Spleen (tissue), 11 donors: ENCODE results near the gene ALK. TPM values are rescaled to one million over a fixed set of nuclear protein-coding genes. Genes with fewer than 3 reads are reported as not detected.

Experiments used
- DNase-seq: peaks from one replicate; pipeline ENCODE4 v3.0.0-alpha.2; 2020
- H3K27ac ChIP-seq, 8 donors: fragments of 200-600 bp; sonication (generic) in 7 of 8; 1 replicate in 4 of 8; 2 replicates in 4 of 8; pipeline versions ENCODE4 v1.5.0 to v1.8.0; 2016 to 2021; ENCODE audit warnings: inconsistent platforms in 4 of 8, mild to moderate bottlenecking in 4 of 8, moderate library complexity in 1 of 8
- H3K27me3 ChIP-seq, 7 donors: fragments of 200-600 bp; sonication (generic) in 6 of 7; replicated peaks in 1 of 7; 1 replicate in 4 of 7; 2 replicates in 3 of 7; pipeline versions ENCODE4 v1.5.0 to v1.8.0; 2016 to 2021; ENCODE audit warnings: inconsistent platforms in 3 of 7, mild to moderate bottlenecking in 1 of 7
- H3K36me3 ChIP-seq, 6 donors: fragments of 200-600 bp; sonication (generic) in 5 of 6; 1 replicate in 4 of 6; 2 replicates in 2 of 6; pipeline versions ENCODE4 v1.5.0 to v1.8.0; 2016 to 2021; ENCODE audit warnings: inconsistent platforms in 2 of 6
- H3K4me1 ChIP-seq, 6 donors: fragments of 200-600 bp; sonication (generic) in 5 of 6; 1 replicate in 3 of 6; 2 replicates in 3 of 6; pipeline versions ENCODE4 v1.5.0 to v1.8.0; 2016 to 2021; ENCODE audit warnings: inconsistent platforms in 3 of 6
- H3K4me3 ChIP-seq, 8 donors: fragments of 200-600 bp; sonication (generic) in 7 of 8; 1 replicate in 4 of 8; 2 replicates in 4 of 8; pipeline versions ENCODE4 v1.5.0 to v1.8.0; 2016 to 2021; ENCODE audit warnings: inconsistent platforms in 4 of 8, mild to moderate bottlenecking in 4 of 8, moderate library complexity in 2 of 8
- H3K9me3 ChIP-seq, 8 donors: fragments of 200-600 bp; sonication (generic) in 7 of 8; 1 replicate in 4 of 8; 2 replicates in 4 of 8; pipeline versions ENCODE4 v1.5.0 to v1.8.0; 2016 to 2021; ENCODE audit warnings: inconsistent platforms in 4 of 8
- POLR2A ChIP-seq, 3 donors: fragments of 450-650 bp; IDR thresholded peaks; one replicate each; pipeline ENCODE4 v1.5.1; 2017; ENCODE audit warnings: antibody characterized with exemption in 3 of 3, mild to moderate bottlenecking in 1 of 3
- POLR2AphosphoS5 ChIP-seq, 3 donors: sonication (generic); formaldehyde crosslinking; IDR thresholded peaks; one replicate each; pipeline ENCODE4 v1.5.1; 2017; ENCODE audit warnings: antibody characterized with exemption in 3 of 3
- WGBS, 5 donors: extraction: QIAGEN DNeasy Blood & Tissue Kit in 3 of 5; methylation state at CpG; one replicate each; pipeline versions ENCODE4 v1.1.5 to v1.1.7; 2013 to 2018; 5-methylcytosine and 5-hydroxymethylcytosine counted together
- intact Hi-C: fragments of 100-400 bp; cut with DNase I; formaldehyde crosslinking; loops from one replicate; pipeline ENCODE4 v1.15.0; 2023; ENCODE audit warnings: low total_unique reads
- polyA plus RNA-seq, 3 donors: library from polyadenylated mRNA; stranded (reverse); fragments of 200-250 nt; gene quantifications; one replicate each; pipeline ENCODE4 v1.2.1, GENCODE V29; 2013
- total RNA-seq, 7 donors: library from RNA; depleted of rRNA in 3 of 7; stranded (reverse); fragments of >200 nt in 3 of 7; fragmentation: NEBNext Ultra II Directional in 4 of 7; extraction: Animal tissue kit (Norgen Biotek cat#: 25700) in 4 of 7; gene quantifications; one replicate each; pipeline versions ENCODE4 v1.1.0 to v1.2.1, GENCODE V29; 2016 to 2021
- TF ChIP-seq, protein P1 (sequence below), 11 experiments: fragments of 200-600 bp in 7 of 11; fragments of 450-650 bp in 4 of 11; sonication (generic) in 4 of 11; IDR thresholded peaks in 8 of 11; conservative IDR thresholded peaks in 3 of 11; 1 replicate in 7 of 11; 2 replicates in 4 of 11; pipeline versions ENCODE4 v1.4.0 to v1.8.0; 2016 to 2021; ENCODE audit warnings: antibody characterized with exemption in 11 of 11, inconsistent platforms in 4 of 11, mild to moderate bottlenecking in 1 of 11
- donor health status: healthy with polysubstance abuse.
- donor health status: DM: no; HTN: no; CAD: no; lungs with moderate emphysema.
- donor health status: DM: no; HTN: no; CAD: no.
- donor health status: Bipolar disorder and iron deficiency.
- donor health status: healthy.
- donor health status: DM: no; HTN: no; CAD: no.
- donor health status: DM: yes; HTN: yes; CAD: no.

The ALK gene
- total and polyA plus RNA-seq, 10 donors = 0.03 to 0.28 (median 0.06) TPM; not detected in 7

DNA sequence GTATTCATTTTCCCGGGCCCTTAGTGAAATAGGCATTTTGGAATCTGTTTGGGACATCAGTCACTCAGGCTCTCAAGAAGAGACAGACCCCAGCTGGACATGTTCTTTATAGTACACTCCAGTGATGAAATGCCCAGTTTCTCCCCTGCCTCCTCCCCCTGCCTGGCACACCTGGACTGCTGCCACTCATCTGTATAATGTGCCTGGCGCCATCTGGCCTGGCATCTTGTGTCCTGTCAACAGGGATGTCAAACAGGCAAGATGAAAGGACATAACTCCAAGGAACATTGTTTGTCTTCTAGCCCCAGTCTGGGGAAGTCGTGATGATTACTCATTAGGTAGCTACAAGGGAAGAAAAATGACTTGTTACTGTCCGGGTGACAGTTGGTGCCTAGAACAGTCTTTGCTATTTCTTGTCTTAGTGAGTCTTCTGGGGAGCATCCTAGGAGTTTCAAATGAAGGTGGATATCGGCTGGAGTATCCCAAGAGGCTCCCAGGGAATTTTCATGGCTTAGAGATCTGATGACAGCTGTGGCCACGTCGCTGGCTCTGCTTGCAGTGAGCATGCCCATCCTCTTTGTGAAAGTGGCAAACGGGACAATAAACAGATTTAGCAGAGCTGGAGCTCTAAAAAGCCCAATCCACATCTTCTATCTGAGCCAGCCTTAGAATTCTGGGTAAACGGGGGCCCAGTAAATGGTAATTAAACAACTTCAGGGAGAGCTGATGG, 153.6 kb downstream of the ALK start:
- 70 to 84% (median 74%) methylated on average over 5 to 9 of the region's 9 CpGs for WGBS, 5 donors
- Histone ChIP-seq H3K4me1 (no peaks in the 10 kb centered on the region), H3K27ac (no peak overlapping the region), H3K27me3 (peaks cover 0 to 14% (median 0%) of the 10 kb centered on the region in 7 donors), H3K36me3 (no peaks in the 10 kb centered on the region), H3K4me3 (no peak overlapping the region), H3K9me3 (no peaks in the 10 kb centered on the region)
- no peak for DNase-seq
- intact Hi-C loops = no loop called here
- TF ChIP-seq, protein P1, sequence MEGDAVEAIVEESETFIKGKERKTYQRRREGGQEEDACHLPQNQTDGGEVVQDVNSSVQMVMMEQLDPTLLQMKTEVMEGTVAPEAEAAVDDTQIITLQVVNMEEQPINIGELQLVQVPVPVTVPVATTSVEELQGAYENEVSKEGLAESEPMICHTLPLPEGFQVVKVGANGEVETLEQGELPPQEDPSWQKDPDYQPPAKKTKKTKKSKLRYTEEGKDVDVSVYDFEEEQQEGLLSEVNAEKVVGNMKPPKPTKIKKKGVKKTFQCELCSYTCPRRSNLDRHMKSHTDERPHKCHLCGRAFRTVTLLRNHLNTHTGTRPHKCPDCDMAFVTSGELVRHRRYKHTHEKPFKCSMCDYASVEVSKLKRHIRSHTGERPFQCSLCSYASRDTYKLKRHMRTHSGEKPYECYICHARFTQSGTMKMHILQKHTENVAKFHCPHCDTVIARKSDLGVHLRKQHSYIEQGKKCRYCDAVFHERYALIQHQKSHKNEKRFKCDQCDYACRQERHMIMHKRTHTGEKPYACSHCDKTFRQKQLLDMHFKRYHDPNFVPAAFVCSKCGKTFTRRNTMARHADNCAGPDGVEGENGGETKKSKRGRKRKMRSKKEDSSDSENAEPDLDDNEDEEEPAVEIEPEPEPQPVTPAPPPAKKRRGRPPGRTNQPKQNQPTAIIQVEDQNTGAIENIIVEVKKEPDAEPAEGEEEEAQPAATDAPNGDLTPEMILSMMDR (IDR thresholded peaks at IDR 0.05 in 8 of 11, conservative IDR thresholded peaks at IDR 0.05 in 3 of 11) = no peak
- TF ChIP-seq POLR2A (IDR thresholded peaks at IDR 0.05) = no peak
- TF ChIP-seq POLR2AphosphoS5 (IDR thresholded peaks at IDR 0.05) = no peak

DNA sequence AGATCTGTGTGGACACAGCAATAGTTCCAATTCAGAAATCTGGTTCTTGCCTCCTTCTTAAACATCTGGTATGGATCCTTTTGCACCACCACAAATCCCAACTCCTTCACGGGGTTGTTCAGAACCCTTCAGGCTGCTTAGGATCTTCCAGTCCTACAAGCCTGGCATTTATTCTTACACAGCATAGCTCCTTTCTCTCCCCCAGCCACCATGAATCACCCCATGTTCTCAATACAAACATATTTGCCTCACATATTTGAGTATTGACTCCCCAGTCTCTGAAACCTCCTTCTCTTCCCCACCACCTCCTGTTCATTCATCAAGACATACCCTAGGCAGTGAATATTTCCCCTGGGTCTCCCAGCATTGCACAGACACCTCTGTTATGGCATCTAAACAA, 155.2 kb downstream of the ALK start:
- H3K27ac ChIP-seq = no peak overlapping the region
- no peak for DNase-seq

DNA sequence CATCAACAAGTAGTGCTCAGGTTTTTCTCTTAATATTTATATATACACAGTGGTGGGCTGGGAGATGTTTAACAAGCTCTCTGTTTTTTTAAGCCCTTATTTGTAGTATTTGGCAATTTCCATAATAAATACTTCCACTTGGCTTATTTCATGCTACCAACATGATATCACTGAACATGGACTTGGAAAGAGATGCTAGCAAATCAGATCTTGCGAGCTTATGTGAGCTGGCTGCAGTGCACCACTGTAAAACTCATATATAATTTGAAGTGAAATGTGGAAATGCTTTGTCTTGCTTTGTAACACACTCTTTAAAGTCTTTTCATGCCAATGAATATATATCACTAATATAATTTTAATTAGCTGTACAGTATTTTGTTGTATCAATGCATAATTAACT, 155.7 kb downstream of the ALK start:
- no peak for DNase-seq
- Histone ChIP-seq H3K27me3 (peaks cover 0 to 14% (median 0%) of the 10 kb centered on the region in 7 donors), H3K36me3 (no peaks in the 10 kb centered on the region), H3K9me3 (no peaks in the 10 kb centered on the region), H3K4me3 (no peak overlapping the region), H3K27ac (no peak overlapping the region), H3K4me1 (no peaks in the 10 kb centered on the region)
- TF ChIP-seq POLR2AphosphoS5 (IDR thresholded peaks at IDR 0.05) = no peak
- TF ChIP-seq, protein P1 (IDR thresholded peaks at IDR 0.05 in 8 of 11, conservative IDR thresholded peaks at IDR 0.05 in 3 of 11) = no peak
- no peak for TF ChIP-seq POLR2A (IDR thresholded peaks at IDR 0.05)
- 82 to 97% (median 85%) methylated on average over 1 of the region's 1 CpG for WGBS, 5 donors
- intact Hi-C loops = no loop called here

More for the DNA sequence above, 155.2 kb downstream of the ALK start:
- no peaks in the 10 kb centered on the region for H3K4me1 ChIP-seq
- intact Hi-C loops = no loop called here
- H3K4me3 ChIP-seq = no peak overlapping the region
- WGBS, 5 donors = 72 to 88% (median 80%) methylated on average over 1 of the region's 1 CpG
- no peaks in the 10 kb centered on the region for H3K36me3 ChIP-seq
- H3K9me3 ChIP-seq = no peaks in the 10 kb centered on the region
- TF ChIP-seq POLR2A (IDR thresholded peaks at IDR 0.05) = no peak
- TF ChIP-seq, protein P1 (IDR thresholded peaks at IDR 0.05 in 8 of 11, conservative IDR thresholded peaks at IDR 0.05 in 3 of 11) = no peak
- no peak for TF ChIP-seq POLR2AphosphoS5 (IDR thresholded peaks at IDR 0.05)
- H3K27me3 ChIP-seq = peaks cover 0 to 14% (median 0%) of the 10 kb centered on the region in 7 donors

DNA sequence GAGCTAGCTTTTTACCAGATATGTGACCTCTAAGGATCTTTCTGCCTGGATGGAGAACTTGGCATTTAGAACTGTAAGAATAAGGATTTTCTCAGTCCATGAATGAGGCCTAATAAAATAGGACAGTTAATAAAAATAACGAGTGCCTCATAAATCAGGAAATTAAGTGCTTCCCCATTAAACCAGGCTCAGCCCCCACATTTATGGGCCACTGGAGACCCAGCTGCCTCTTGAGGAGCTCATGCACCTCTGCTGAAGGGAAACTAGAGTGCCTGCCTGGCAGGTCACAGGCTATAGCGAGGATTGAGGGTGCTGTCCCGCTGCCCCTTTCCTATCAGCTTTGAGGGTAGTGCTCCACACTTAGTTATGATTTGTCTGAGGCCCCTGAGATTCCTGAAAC, 158.0 kb downstream of the ALK start:
- TF ChIP-seq POLR2A (IDR thresholded peaks at IDR 0.05) (no peak), POLR2AphosphoS5 (IDR thresholded peaks at IDR 0.05) (no peak)
- TF ChIP-seq, protein P1 (IDR thresholded peaks at IDR 0.05 in 8 of 11, conservative IDR thresholded peaks at IDR 0.05 in 3 of 11) = no peak
- Histone ChIP-seq H3K27me3 (peaks cover 0 to 4% (median 0%) of the 10 kb centered on the region in 7 donors), H3K36me3 (no peaks in the 10 kb centered on the region), H3K27ac (no peak overlapping the region), H3K4me1 (no peaks in the 10 kb centered on the region), H3K4me3 (no peak overlapping the region), H3K9me3 (no peaks in the 10 kb centered on the region)
- no peak for DNase-seq
- 20 to 56% (median 33%) methylated on average over 3 of the region's 3 CpGs for WGBS, 5 donors
- intact Hi-C loops = no loop called here
